HG03571 (cell line): ENCODE results near the gene TXNDC8.

ENCODE experiments used
- ATAC-seq: cut with Tn5 transposase; IDR thresholded peaks from one replicate; pipeline ENCODE4 v1.9.1; 2021; ENCODE audit not compliant: unreplicated experiment

The TXNDC8 gene

GRCh38 chr9:110282739-110283081, 55.0 kb downstream of the TXNDC8 start:
- ATAC-seq: no peak

GRCh38 chr9:110282018-110282738, 55.5 kb downstream of the TXNDC8 start:
- no peak for ATAC-seq

- ATAC-seq: no peak
Observed at GRCh38 chr9:110278080-110278707, 59.5 kb downstream of the TXNDC8 start.

- no peak for ATAC-seq
Observed at GRCh38 chr9:110276781-110277180, 60.9 kb downstream of the TXNDC8 start.

GRCh38 chr9:110270211-110270995, 67.3 kb downstream of the TXNDC8 start:
- no peak for ATAC-seq

GRCh38 chr9:110266795-110267194, 70.9 kb downstream of the TXNDC8 start:
- ATAC-seq: no peak

GRCh38 chr9:110261632-110262031, 76.0 kb downstream of the TXNDC8 start:
- no peak for ATAC-seq

- no peak for ATAC-seq
Observed at GRCh38 chr9:110260911-110261310, 76.8 kb downstream of the TXNDC8 start.

GRCh38 chr9:110259566-110259965, 78.1 kb downstream of the TXNDC8 start:
- ATAC-seq: no peak

- no peak for ATAC-seq
Observed at GRCh38 chr9:110258690-110259091, 79.0 kb downstream of the TXNDC8 start.

- ATAC-seq: no peak
Observed at GRCh38 chr9:110257956-110258355, 79.7 kb downstream of the TXNDC8 start.

GRCh38 chr9:110257097-110257841, 80.4 kb downstream of the TXNDC8 start:
- ATAC-seq: no peak

GRCh38 chr9:110256380-110257096, 81.1 kb downstream of the TXNDC8 start, which contains the start of gene TXN:
TXN (minus strand) TSS chr9:110256507; CDS start chr9:110256435, 72 bp downstream.
- ATAC-seq: peak; percentile 76

GRCh38 chr9:110255463-110256379, 81.9 kb downstream of the TXNDC8 start:
- ATAC-seq: peak; percentile 24

GRCh38 chr9:110255034-110255462, 82.6 kb downstream of the TXNDC8 start:
- no peak for ATAC-seq

GRCh38 chr9:110254500-110254899, 83.2 kb downstream of the TXNDC8 start:
- ATAC-seq: no peak
